OCI-LY7 (cell line): Measurements from ENCODE around the gene LINC00632. TPM values are rescaled to one million over a fixed set of nuclear protein-coding genes. Genes with fewer than 3 reads are reported as not detected.
"Not testable (repeated sequence)": the region's sequence is repeated elsewhere in the genome, so short reads cannot be mapped to it uniquely, and the experiment has no call there.

Experiments
- BruUV-seq: library from RNA; stranded (reverse); fragments of 400-500 nt; replicated peaks from 2 replicates; lab custom pipeline; 2021; lab: Mats Ljungman, UMichigan
- CTCF ChIA-PET: fragments of 300-600 bp; sonication (Branson Sonifier 250); formaldehyde crosslinking; loops from one replicate; lab custom pipeline; 2022; ENCODE audit warnings: antibody characterized with exemption; ENCODE audit not compliant: unreplicated experiment; lab: Charles Lee
- POLR2A ChIA-PET: fragments of 300-600 bp; sonication (Branson Sonifier 250); formaldehyde crosslinking; loops from one replicate; lab custom pipeline; 2022; ENCODE audit warnings: antibody characterized with exemption; lab: Charles Lee
- DNase-seq: peaks from one replicate; pipeline ENCODE4 v3.0.0-alpha.2; 2015; ENCODE audit warnings: low spot score
- H2AFZ ChIP-seq: fragments of 200-600 bp; sonication (generic), shearing (Covaris generic); 2 replicates; pipeline ENCODE4 v1.6.1; 2014; ENCODE audit warnings: mild to moderate bottlenecking, antibody characterized with exemption, low read length, moderate library complexity
- H3K27ac ChIP-seq: fragments of 200-600 bp; sonication (generic); 2 replicates; pipeline ENCODE4 v1.5.1; 2014; ENCODE audit warnings: mixed run types, low read depth, mild to moderate bottlenecking, moderate library complexity, low read length, inconsistent platforms; ENCODE audit not compliant: poor library complexity, severe bottlenecking
- H3K36me3 ChIP-seq: fragments of 200-600 bp; sonication (generic); 2 replicates; pipeline ENCODE4 v1.6.1; 2014; ENCODE audit warnings: mild to moderate bottlenecking, antibody characterized with exemption, low read length, moderate library complexity, mixed read lengths; ENCODE audit not compliant: insufficient read depth
- H3K4me1 ChIP-seq: fragments of 200-600 bp; sonication (generic); 2 replicates; pipeline ENCODE4 v1.5.1; 2014; ENCODE audit warnings: mild to moderate bottlenecking, low read length; ENCODE audit not compliant: insufficient read depth, poor library complexity, severe bottlenecking
- H3K4me2 ChIP-seq: fragments of 200-600 bp; sonication (generic); 2 replicates; pipeline ENCODE4 v1.6.1; 2014; ENCODE audit warnings: mild to moderate bottlenecking, low read length
- H3K4me3 ChIP-seq: fragments of 200-600 bp; sonication (generic); 2 replicates; pipeline ENCODE4 v1.5.1; 2014; ENCODE audit warnings: mild to moderate bottlenecking, low read depth, low read length; ENCODE audit not compliant: poor library complexity, severe bottlenecking
- H3K79me2 ChIP-seq: fragments of 200-600 bp; sonication (generic); 2 replicates; pipeline ENCODE4 v1.6.1; 2016; ENCODE audit warnings: low read depth, mild to moderate bottlenecking, low read length, moderate library complexity, mixed read lengths; ENCODE audit not compliant: insufficient read depth
- H3K9me2 ChIP-seq: fragments of 200-600 bp; sonication (generic); 2 replicates; pipeline ENCODE4 v1.6.1; 2016; ENCODE audit warnings: mild to moderate bottlenecking, low read length, mixed read lengths; ENCODE audit not compliant: insufficient read depth
- H3K9me3 ChIP-seq: fragments of 200-600 bp; sonication (generic); 2 replicates; pipeline ENCODE4 v1.6.1; 2014; ENCODE audit warnings: mild to moderate bottlenecking, mixed run types, low read length, mixed read lengths
- H4K20me1 ChIP-seq: fragments of 200-600 bp; sonication (generic); 2 replicates; pipeline ENCODE4 v1.6.1; 2014; ENCODE audit warnings: mild to moderate bottlenecking, antibody characterized with exemption, low read length, moderate library complexity, mixed read lengths; ENCODE audit not compliant: insufficient read depth
- EZH2phosphoT487 ChIP-seq: fragments of 200-600 bp; sonication (generic); IDR thresholded peaks from 2 replicates; pipeline ENCODE4 v1.6.1; 2018; ENCODE audit warnings: low read depth, borderline replicate concordance, mild to moderate bottlenecking, mixed run types, antibody characterized with exemption, low read length, moderate library complexity, mixed read lengths
- intact Hi-C: fragments of 100-400 bp; cut with micrococcal nuclease; formaldehyde crosslinking; loops from one replicate; pipeline ENCODE4 v1.10.0; 2022; ENCODE audit not compliant: unreplicated experiment
- total RNA-seq, 2 experiments: library from RNA; depleted of rRNA in 1 of 2; stranded (reverse); fragments of >200 nt in 1 of 2; shearing (Covaris generic) in 1 of 2; gene quantifications; 2 replicates each; pipeline ENCODE4 v1.2.3, GENCODE V29; 2014 to 2022
- TF ChIP-seq, protein P1 (sequence below): fragments of 200-600 bp; sonication (generic); conservative IDR thresholded peaks from 2 replicates; pipeline ENCODE4 v1.5.1; 2014; ENCODE audit warnings: mild to moderate bottlenecking, antibody characterized with exemption, low read length, moderate library complexity, mixed read lengths

LINC00632 gene
- total RNA-seq, 2 experiments from 2014 or later = not detected

DNA sequence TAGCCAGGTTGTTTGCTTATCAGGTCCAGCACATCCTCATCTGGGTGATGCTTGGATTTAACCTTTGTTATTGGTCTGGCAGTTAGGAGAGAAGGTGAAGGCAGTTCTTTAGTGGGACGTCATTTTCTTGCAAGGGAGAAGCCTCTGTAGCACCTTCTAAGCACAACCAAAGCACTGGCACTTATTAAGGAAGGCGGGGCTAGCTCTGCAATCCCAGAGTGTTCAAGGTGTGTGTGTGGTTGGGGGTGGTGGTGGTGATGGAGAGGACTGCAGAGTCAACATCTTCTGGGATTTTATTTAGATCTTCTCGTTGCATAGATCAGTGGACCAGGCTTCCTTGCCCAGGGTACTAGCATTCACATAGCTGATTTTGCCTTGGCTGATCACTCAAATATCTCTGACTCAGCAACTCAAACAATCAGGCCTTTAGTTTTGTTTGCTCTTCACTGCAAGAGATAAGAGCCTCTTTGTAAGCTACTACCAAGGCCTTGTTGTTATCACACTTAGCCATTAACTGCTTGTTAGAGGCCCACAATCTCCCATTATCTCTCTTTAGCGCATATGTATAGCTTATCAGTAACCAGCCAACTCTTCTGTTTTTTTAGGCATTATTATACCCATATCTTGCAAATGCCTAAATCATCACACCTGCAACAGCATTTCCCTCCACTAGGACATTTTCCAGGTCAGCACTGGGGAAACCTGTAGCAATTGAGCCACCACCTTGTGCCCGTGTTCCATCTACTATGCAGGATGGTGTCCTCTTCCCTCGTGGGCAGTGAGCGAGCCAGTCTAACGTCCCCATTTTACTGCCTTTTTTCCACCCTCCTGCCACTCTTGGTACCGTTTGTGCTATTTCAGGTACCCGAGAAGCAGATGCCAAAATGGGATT is 36.5 kb upstream of the LINC00632 start:
- H3K4me2 ChIP-seq = no peak overlapping the region
- no peaks in the 10 kb centered on the region for H3K4me1 ChIP-seq
- intact Hi-C loops = no loop called here
- no TSS peak for BruUV-seq
- H2AFZ ChIP-seq = no peak overlapping the region
- H3K79me2 ChIP-seq = no peaks in the 10 kb centered on the region
- POLR2A ChIA-PET = interaction anchor here (0.6 kb wide), 1 partner anchor 11 kb away, joined by 3 read pairs; no protein-coding TSS in a partner anchor
- TF ChIP-seq EZH2phosphoT487 = no peak
- TF ChIP-seq, protein P1, sequence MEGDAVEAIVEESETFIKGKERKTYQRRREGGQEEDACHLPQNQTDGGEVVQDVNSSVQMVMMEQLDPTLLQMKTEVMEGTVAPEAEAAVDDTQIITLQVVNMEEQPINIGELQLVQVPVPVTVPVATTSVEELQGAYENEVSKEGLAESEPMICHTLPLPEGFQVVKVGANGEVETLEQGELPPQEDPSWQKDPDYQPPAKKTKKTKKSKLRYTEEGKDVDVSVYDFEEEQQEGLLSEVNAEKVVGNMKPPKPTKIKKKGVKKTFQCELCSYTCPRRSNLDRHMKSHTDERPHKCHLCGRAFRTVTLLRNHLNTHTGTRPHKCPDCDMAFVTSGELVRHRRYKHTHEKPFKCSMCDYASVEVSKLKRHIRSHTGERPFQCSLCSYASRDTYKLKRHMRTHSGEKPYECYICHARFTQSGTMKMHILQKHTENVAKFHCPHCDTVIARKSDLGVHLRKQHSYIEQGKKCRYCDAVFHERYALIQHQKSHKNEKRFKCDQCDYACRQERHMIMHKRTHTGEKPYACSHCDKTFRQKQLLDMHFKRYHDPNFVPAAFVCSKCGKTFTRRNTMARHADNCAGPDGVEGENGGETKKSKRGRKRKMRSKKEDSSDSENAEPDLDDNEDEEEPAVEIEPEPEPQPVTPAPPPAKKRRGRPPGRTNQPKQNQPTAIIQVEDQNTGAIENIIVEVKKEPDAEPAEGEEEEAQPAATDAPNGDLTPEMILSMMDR = no peak
- H4K20me1 ChIP-seq = no peaks in the 10 kb centered on the region
- no peak overlapping the region for H3K27ac ChIP-seq
- no peaks in the 10 kb centered on the region for H3K9me2 ChIP-seq
- H3K9me3 ChIP-seq = no peaks in the 10 kb centered on the region
- H3K4me3 ChIP-seq = no peak overlapping the region
- H3K36me3 ChIP-seq = no peaks in the 10 kb centered on the region
- CTCF ChIA-PET = no interaction called here
- DNase-seq = no peak

DNA sequence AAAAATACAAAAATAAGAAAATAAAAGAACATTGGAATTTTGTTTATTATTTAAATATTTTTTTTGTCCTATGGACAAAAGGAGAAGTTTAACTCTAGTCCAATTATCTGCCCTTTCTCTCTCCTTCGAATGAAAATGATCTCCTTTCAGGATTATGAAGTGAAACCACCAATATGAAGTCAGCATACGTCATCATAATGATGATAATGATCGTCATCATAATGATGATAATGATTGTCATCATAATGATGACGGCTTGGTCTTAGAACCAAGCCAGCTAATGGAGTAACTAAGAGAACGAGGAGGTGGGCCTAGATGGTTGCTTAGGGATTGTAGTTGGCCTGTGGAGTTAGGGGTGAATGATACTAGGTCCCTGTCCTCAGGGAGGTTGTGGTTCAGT is 21.9 kb upstream of the LINC00632 start:
- Histone ChIP-seq H3K36me3 (no peaks in the 10 kb centered on the region), H3K27ac (no peak overlapping the region), H3K9me3 (no peaks in the 10 kb centered on the region), H3K4me3 (no peak overlapping the region), H2AFZ (no peak overlapping the region), H3K9me2 (no peaks in the 10 kb centered on the region), H3K79me2 (no peaks in the 10 kb centered on the region), H4K20me1 (no peaks in the 10 kb centered on the region), H3K4me1 (no peaks in the 10 kb centered on the region), H3K4me2 (no peak overlapping the region)
- ChIA-PET POLR2A (no interaction called here), CTCF (no interaction called here)
- no peak for TF ChIP-seq EZH2phosphoT487
- TF ChIP-seq, protein P1 = no peak
- BruUV-seq = no TSS peak
- no peak for DNase-seq
- intact Hi-C loops = no loop called here

DNA sequence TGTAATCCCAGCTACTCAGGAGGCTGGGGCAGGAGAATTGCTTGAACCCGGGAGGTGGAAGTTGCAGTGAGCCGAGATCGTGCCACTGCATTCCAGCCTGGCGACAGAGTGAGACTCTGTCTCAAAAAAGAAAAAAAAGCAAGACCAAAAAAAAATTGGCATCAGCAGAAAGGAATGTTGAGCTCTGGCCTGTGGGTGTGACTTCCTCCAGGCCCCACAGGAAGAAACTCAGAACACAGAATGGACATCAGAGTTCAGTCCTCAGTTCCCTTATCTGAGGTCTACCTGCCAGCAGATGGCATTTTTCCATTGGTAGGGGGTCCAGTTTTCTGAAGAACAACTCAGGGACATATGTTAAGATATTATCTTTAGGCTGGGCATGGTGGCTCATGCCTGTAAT is 18.0 kb upstream of the LINC00632 start:
- CTCF ChIA-PET, H3K27ac ChIP-seq, H3K4me1 ChIP-seq, H4K20me1 ChIP-seq, POLR2A ChIA-PET, DNase-seq, H3K9me3 ChIP-seq, H3K36me3 ChIP-seq, intact Hi-C loops, H3K4me3 ChIP-seq, H3K79me2 ChIP-seq, BruUV-seq, H3K4me2 ChIP-seq, H2AFZ ChIP-seq, H3K9me2 ChIP-seq: not testable (repeated sequence)
